ENCODE results near the gene PCYOX1L.

GRCh38 chr5:149345892-149346222 is 12.0 kb upstream of the PCYOX1L start:
- TF ChIP-seq MAX (IDR thresholded peaks at IDR 0.05; ENCODE audit: low read depth, low read length) (no peak), CTCF (IDR thresholded peaks at IDR 0.05; ENCODE audit: low read depth, low read length) (no peak), POLR2A (IDR thresholded peaks at IDR 0.05; ENCODE audit: extremely low read depth, insufficient read length) (no peak)
